Measurements from ENCODE around the gene SRPK3.

DNA sequence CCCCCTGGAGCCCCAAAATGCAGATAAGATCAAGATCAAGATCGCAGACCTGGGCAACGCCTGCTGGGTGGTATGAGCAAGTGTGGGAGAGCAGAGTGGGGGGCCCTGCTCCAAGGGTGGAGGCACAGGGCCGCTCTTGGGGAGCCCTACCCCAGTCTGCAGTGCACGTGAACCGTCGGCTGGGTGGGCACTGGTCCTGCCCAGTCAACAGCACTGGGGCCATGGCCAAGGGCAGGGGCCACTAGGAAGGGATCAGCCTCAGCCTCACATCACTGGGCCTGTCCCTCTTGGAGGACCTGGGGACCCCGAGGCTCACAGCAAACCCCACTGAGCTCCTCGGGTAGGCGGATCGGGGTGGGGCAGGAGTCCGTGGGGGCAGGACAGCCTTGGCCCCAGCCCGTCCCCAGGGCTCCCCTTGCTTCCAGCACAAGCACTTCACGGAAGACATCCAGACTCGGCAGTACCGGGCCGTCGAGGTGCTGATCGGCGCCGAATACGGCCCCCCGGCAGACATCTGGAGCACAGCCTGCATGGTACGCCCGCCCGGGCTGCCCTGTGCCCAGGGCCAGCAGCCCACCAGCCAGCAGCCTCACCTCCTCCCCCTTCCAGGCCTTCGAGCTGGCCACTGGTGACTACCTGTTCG is 3.6 kb downstream of the SRPK3 start:
- TF ChIP-seq, protein P1, sequence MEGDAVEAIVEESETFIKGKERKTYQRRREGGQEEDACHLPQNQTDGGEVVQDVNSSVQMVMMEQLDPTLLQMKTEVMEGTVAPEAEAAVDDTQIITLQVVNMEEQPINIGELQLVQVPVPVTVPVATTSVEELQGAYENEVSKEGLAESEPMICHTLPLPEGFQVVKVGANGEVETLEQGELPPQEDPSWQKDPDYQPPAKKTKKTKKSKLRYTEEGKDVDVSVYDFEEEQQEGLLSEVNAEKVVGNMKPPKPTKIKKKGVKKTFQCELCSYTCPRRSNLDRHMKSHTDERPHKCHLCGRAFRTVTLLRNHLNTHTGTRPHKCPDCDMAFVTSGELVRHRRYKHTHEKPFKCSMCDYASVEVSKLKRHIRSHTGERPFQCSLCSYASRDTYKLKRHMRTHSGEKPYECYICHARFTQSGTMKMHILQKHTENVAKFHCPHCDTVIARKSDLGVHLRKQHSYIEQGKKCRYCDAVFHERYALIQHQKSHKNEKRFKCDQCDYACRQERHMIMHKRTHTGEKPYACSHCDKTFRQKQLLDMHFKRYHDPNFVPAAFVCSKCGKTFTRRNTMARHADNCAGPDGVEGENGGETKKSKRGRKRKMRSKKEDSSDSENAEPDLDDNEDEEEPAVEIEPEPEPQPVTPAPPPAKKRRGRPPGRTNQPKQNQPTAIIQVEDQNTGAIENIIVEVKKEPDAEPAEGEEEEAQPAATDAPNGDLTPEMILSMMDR (IDR thresholded peaks at IDR 0.05; ENCODE audit: low read length) = no peak
- no peak for TF ChIP-seq EZH2 (IDR thresholded peaks at IDR 0.05; ENCODE audit: borderline replicate concordance, low read length)
